GM19397 (cell line): Measurements from ENCODE around the gene SERINC1.

Source experiments
- ATAC-seq: cut with Tn5 transposase; IDR thresholded peaks from one replicate; pipeline ENCODE4 v1.9.1; 2021; ENCODE audit warnings: mild to moderate bottlenecking, moderate library complexity; ENCODE audit not compliant: unreplicated experiment

The SERINC1 gene

GRCh38 chr6:122399055-122399347 is 72.6 kb downstream of the SERINC1 start:
- ATAC-seq = no peak

DNA sequence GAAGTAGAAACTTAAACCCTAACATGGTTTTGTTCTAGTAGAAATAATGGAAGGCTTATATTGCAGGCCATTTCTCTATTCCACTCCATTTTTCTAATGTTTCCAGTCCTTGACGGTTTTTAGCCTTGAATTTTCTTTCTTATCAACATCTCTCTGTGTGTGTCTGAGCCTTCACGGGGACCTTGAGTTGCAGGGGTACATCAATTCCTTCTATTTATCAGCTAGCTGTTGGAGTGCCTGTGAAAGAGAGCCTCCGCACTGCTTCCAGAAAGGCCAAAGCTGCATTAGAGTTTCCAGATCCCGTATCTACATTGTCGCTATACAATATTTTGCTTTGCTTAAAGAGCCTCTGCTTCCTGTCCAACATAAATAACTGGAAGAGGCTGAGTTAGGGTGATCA is 77.6 kb downstream of the SERINC1 start:
- no peak for ATAC-seq

DNA sequence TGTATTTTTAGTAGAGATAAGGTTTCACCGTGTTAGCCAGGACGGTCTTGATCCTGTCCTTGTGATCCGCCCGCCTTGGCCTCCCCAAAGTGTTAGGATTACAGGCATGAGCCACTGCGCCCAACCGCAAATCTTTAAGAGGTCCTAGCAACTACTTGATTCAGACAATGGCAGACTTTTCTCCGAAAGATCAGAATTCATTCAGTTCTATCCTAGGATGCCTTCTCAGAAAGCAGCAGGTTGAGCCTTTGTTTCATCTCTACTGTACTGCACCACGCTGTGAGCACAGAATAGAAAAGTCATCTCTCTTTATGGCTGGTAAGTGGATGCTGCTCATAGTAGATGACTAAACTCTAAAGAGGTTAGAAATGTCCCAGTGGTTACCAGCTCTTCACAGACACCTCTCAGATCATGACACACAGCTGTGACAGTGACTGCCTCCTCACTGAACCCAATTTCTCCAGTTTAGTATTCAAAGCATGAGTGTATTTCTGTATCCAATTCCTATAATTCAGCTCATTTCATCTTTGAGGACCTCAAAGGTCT is 78.2 kb downstream of the SERINC1 start:
- no peak for ATAC-seq
